Stimulated activated CD4-positive, alpha-beta T cell treated with anti-CD3 and anti-CD28 coated beads, Interleukin-12 subunit alpha, Interleukin-12 subunit beta, amount 100 ng/mL, for 48 hours (primary cell): ENCODE measurements around the gene NVL.
"Not testable (repeated sequence)": the region's sequence is repeated elsewhere in the genome, so short reads cannot be mapped to it uniquely, and the experiment has no call there.

Experiments used
- DNase-seq, 3 donors: peaks; one replicate each; pipeline ENCODE4 v3.0.0-alpha.2; 2020; ENCODE audit warnings: low read depth in 2 of 3, low spot score in 1 of 3

The NVL gene

GRCh38 chr1:224329842-224330753 is at the start of gene NVL:
Gene NVL, minus strand, starts transcription at chr1:224330172. Its CDS starts 45 bp downstream, at chr1:224330127.
- peak; percentile 67 to 74 (median 70) for DNase-seq

DNA sequence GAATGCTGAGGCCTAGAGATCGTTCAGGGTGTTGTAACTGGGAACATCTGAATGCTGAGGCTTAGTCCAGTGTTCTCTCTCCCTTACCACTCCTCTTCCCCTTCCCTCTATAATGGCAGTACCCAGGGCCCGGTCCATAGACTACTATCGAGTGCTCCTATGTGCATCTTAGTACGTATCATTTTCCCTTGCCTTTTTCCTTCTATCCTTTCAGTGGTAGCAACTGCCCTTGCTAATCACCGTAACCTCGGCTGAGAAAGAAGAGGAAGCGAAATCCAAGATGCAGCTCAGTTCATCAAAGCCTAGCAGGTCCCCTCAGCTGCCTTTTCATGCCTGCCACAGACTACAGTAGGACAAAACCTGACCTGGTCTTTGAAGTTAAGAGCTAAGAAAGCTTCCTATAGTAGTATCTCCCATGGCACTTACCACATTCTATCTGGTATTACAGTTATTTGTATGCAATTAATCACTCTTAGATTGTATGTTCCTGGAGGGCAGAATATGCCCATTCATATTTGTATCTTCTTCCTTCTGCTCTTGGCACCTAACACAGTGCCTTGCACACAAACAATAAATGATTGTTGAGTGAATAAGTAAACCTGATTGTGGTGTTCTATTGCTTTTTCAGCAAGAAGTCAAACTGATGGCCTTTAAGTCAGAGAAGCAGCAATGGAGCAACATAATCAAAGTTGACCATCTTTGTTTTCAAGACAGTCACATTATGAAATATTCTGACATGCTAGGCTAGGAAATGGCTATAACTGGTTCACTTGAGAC is 49.1 kb upstream of the NVL start:
- no peak for DNase-seq

DNA sequence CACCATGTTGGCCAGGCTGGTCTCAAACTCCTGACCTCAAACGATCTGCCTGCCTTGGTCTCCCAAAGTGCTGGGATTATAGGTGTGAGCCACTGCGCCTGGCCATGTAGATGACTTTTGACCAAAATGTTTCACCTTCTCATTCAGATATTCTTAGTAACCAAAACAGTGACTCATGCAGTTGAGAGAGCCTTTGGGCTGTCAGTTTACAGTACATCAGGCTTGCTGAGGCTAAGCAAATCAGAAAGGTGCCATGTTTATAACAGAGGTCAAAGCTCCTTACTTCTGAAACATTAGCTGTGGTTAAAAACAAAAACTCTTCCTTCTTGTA is 47.7 kb upstream of the NVL start:
- DNase-seq: peak in 1 of 3 donors; percentile 28

DNA sequence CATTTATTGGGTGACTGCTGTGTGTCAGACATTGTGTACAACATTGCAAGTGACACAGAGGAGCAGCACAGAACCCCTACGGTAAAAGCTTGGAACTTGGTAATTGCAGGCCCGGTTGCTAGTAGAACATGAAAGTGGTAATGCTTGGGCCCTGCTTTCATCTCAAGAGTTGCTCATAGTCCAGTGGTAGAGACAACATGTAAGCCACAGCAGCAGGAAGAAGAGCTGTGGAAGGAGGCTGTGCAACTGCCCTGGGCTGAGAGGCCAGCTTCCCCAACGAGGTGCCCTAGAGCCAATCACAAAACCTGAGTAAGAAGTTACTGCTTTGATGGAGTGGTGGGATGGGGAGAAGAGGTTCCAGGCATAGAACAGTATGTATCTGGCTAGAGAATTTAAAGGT is 45.1 kb upstream of the NVL start:
- no peak for DNase-seq

- no peak for DNase-seq
Observed at GRCh38 chr1:224373008-224373590, 43.1 kb upstream of the NVL start.

GRCh38 chr1:224368409-224368808 is 38.4 kb upstream of the NVL start:
- no peak for DNase-seq

DNA sequence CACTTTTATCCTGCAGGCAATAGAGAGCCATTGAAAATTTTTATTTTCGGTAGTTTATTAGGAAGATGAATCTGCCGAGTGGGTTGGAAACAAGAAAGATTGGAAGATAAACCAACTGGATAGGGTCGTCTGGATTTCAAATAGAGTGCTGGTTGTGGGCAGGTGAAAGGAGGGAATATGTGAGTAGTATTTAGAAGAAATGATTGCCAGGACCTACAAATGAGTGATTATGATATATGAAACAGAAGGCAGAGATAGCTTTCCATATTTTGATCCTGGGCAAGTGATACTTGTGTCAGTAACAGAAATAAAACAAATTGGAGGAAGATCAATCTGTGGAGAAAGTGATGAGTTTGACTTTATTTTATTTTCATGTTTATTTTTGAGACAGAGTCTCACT is 29.2 kb upstream of the NVL start:
- DNase-seq: no peak

- no peak for DNase-seq
Observed at GRCh38 chr1:224358237-224358636, 28.3 kb upstream of the NVL start.

- DNase-seq: no peak
Observed at GRCh38 chr1:224357626-224358124, 27.7 kb upstream of the NVL start.

GRCh38 chr1:224356685-224357625 is 27.0 kb upstream of the NVL start, which contains the start of gene CNIH4:
Gene CNIH4, plus strand, starts transcription at chr1:224356879. Its CDS starts 46 bp downstream, at chr1:224356925.
- peak; percentile 86 to 87 (median 86) for DNase-seq

DNA sequence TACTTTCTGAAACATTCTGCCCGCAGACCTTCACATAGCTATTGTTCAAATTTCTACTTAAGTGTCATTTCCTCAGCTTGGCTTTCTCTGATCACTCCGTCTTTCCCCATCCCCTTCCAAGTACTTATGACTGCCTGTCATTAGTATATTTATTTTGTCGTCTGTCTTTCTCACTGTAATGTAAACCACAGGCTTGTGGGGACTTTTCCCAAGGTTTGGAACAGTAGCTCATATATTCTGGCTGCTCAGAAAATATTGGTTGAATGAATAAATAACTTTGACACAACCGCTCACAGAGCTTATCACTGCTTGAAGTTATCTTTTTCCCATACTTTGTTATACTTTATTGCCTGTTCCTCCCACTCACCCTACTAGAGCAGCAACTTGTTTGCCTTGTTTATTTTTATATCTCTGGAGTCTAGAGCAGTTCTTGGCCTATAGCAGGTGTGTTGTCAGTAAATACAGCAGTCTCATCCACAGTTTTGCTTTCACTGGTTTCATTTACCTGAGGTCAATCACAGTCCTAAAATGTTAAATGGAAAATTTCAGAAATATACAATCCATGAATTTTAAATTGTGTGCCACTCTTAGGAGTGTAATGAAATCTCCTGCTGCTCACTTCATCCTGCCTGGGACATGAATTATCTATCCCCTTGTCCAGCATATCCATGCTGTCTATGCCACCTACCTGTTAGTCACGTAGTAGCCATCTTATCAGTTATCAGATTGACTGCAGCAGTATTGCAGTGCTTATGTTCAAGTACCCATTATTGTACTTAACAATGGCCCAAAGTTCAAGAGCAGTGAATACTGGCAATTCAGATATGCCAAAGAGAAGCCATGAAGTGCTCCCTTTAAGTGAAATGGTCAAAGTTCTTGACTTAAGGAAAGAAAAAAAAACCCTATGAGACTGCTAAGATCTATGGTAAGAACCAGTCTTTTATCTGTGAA is 24.3 kb upstream of the NVL start:
- no peak for DNase-seq

DNA sequence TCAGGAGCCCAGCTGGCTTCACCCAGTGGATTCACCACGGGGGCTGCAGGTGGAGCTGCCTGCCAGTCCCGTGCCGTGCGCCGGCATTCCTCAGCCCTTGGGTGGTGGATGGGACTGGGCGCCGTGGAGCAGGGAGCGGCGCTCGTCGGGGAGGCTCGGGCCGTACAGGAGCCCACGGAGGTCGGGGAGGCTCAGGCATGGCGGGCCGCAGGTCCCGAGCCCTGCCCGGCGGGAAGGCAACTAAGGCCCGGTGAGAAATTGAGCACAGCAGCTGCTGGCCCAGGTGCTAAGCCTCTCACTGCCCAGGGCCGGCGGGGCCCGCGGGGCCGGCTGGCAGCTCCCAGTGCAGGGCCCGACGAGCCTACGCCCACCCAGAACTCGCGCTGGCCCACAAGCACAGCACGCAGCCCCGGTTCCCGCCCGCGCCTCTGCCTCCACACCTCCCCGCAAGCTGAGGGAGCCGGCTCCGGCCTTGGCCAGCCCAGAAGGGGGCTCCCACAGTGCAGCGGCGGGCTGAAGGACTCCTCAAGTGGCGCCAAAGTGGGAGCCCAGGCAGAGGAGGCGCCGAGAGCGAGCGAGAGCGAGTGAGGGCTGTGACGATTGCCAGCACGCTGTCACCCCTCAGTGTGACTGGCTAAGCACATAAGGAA is 22.6 kb upstream of the NVL start:
- DNase-seq: not testable (repeated sequence)

DNA sequence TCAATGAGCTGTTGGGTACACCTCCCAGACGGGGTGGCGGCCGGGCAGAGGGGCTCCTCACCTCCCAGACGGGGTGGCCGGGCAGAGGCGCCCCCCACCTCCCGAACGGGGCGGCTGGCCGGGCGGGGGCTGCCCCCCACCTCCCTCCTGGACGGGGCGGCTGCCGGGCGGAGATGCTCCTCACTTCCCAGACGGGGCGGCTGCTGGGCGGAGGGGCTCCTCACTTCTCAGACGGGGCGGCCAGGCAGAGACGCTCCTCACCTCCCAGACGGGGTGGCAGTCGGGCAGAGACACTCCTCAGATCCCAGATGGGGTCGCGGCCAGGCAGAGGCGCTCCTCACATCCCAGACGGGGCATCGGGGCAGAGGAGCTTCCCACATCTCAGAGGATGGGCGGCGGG is 19.7 kb upstream of the NVL start:
- not testable (repeated sequence) for DNase-seq

DNA sequence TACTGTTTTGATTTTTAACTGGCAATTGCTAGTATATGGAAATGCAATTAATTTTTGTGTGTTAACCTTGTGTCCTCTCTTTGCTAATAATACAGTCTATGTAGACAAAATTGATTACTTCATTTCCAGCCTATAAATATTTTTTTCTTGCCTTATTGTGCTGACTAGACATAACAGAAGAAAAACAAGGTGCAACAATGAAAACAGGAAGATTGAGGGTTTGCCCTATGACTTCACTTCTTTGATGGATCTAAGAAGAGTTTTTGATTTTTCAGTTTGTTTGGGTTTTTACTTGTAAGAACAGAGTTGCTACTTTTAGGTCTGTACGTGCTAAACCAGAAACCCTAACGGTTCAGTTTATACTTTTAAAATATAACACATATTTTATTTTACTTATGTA is 18.2 kb upstream of the NVL start:
- DNase-seq: no peak

DNA sequence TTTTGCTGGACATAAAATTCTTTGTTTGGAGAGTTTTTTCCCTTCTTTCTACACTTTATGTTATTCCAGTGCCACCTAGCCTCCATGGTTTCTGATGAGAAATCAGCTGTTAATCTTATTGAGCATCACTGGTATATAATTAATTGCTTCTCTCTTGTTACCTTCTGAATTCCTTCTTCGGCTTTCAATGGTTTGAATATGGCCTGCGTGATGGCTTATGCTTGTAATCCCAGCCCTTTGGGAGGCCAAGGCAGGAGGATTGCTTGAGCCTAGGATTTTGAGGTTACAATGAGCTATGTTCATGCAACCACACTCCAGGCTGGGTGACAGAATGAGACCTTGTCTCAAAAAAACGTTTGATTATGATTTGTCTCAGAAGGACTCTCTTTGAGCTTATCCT is 13.7 kb upstream of the NVL start:
- DNase-seq: no peak

DNA sequence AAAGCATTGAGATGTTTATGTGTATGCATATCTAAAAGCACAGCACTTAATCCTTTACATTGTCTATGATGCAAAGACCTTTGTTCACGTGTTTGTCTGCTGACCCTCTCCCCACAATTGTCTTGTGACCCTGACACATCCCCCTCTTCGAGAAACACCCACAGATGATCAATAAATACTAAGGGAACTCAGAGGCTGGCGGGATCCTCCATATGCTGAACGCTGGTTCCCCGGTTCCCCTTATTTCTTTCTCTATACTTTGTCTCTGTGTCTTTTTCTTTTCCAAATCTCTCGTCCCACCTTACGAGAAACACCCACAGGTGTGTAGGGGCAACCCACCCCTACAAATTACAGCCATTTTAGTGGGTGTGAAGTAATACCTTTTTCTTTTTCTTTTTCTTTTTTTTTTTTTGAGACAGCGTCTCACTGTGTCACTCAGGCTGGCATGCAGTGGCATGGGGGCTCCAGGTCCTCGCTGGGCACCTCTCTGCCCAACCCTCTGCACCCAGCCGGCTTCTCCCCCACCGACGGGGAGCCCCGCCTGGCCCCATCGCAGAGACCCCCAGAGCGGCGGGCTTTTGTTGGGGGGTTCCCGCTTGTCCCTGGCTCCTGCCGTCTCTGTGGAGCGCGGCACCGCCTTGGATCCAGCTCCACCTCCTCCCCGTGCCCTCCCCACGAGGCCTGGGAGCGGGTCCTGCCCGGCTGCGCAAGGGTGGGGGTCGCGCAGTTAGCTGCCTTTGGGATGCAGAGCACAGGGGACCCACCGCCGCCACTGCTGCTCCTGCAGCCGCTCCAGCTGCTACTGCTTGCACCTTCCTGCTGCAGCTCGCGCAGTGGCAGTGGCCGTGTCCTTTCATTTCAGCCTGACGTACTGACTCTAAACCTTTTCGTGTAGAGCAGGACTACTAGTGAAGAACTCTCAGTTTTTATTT is 10.7 kb upstream of the NVL start:
- DNase-seq: not testable (repeated sequence)

DNA sequence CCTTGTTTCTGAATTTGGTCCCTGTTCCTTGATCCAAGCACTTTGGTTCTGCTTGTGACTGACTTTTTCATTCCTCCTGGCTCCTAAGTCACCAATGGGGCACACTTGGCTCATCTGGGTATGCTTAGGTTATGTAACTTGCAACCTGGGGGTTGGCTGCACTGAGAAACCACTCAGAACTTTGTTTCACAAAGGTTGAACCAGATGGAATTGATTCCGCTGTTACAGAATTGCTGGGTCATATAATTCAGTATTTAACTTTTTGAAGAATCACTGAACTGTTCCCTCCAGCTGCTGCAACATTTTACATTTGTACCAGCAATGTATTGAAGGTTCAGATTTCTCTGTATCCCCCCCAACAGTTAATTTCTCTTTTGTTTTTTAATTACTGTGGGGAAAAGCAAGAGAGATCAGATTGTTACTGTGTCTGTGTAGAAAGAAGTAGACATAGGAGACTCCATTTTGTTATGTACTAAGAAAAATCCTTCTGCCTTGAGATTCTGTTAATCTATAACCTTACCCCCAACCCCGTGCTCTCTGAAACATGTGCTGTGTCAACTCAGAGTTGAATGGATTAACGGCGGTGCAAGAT is 9.6 kb upstream of the NVL start:
- DNase-seq: no peak
